Kidney (tissue), 14 donors: ENCODE measurements around the gene PCDH9. TPM values are rescaled to one million over a fixed set of nuclear protein-coding genes. Genes with fewer than 3 reads are reported as not detected.

ENCODE experiments used
- DNase-seq, 5 donors: peaks; one replicate each; pipeline ENCODE4 v3.0.0-alpha.2; 2013 to 2020
- FAIRE-seq: peaks from 2 replicates; lab custom pipeline; 2012; peaks lifted over from hg19 to GRCh38; lab: Jason Lieb, UNC
- H3K27ac ChIP-seq, 2 donors: one replicate each; pipeline ENCODE4 v1.7.0; 2013; ENCODE audit warnings: low read depth in 2 of 2, low read length in 2 of 2, inconsistent platforms in 1 of 2
- H3K27me3 ChIP-seq: one replicate; pipeline ENCODE4 v1.7.1; 2013; ENCODE audit warnings: low read length, inconsistent platforms; ENCODE audit not compliant: control insufficient read depth, insufficient read depth
- H3K36me3 ChIP-seq, 3 donors: one replicate each; pipeline versions ENCODE4 v1.7.0 to v1.7.1; 2013; ENCODE audit warnings: low read length in 3 of 3, control low read depth in 1 of 3, inconsistent platforms in 1 of 3; ENCODE audit not compliant: insufficient read depth in 3 of 3, control insufficient read depth in 2 of 3
- H3K4me1 ChIP-seq, 3 donors: one replicate each; pipeline versions ENCODE4 v1.7.0 to v1.7.1; 2013; ENCODE audit warnings: low read length in 3 of 3, inconsistent platforms in 1 of 3, low read depth in 1 of 3; ENCODE audit not compliant: control insufficient read depth in 2 of 3, insufficient read depth in 2 of 3
- H3K4me3 ChIP-seq, 3 donors: one replicate each; pipeline versions ENCODE4 v1.7.0 to v1.8.1; 2013; ENCODE audit warnings: low read length in 3 of 3, control low read depth in 1 of 3, inconsistent platforms in 1 of 3
- H3K9ac ChIP-seq, 3 donors: one replicate each; pipeline versions ENCODE4 v1.7.0 to v1.7.1; 2013; ENCODE audit warnings: low read length in 3 of 3, control low read depth in 1 of 3, inconsistent platforms in 1 of 3
- H3K9me3 ChIP-seq, 3 donors: one replicate each; pipeline versions ENCODE4 v1.7.0 to v1.7.1; 2013; ENCODE audit warnings: low read length in 3 of 3, control low read depth in 1 of 3, inconsistent platforms in 1 of 3; ENCODE audit not compliant: control insufficient read depth in 2 of 3, insufficient read depth in 1 of 3
- intact Hi-C: fragments of 100-400 bp; cut with DNase I; formaldehyde crosslinking; loops from one replicate; pipeline ENCODE4 v1.11.1; 2022
- polyA plus RNA-seq: library from polyadenylated mRNA; stranded (reverse); fragments of 350-450 nt; fragmentation: Illumina TruSeq; extraction: RNeasy Lipid Tissue Mini Kit (QIAGEN cat#74804); gene quantifications from one replicate; pipeline ENCODE4 v1.2.3, GENCODE V29; 2014; ENCODE audit warnings: low read depth, low replicate concordance; ENCODE audit not compliant: insufficient read depth
- total RNA-seq: library from RNA; stranded (reverse); fragmentation: NEBNext Ultra II Directional; extraction: Animal tissue kit (Norgen Biotek cat#: 25700); gene quantifications from one replicate; pipeline ENCODE4 v1.2.1, GENCODE V29; 2021
- TF ChIP-seq, protein P1 (sequence below): IDR thresholded peaks from 3 replicates; pipeline ENCODE4 v1.5.1; 2012; ENCODE audit warnings: mild to moderate bottlenecking, moderate library complexity, borderline replicate concordance; ENCODE audit not compliant: insufficient read depth; ENCODE audit errors: extremely low read depth
- donor health status: control.
- donor health status: control.
- donor health status: control.
- donor health status: control.
- donor health status: control.
- donor health status: DM: yes; HTN: yes; CAD: no.
- donor health status: Normal renal cell carcinoma (clear cell type).

PCDH9 gene
- total and polyA plus RNA-seq, 2 donors from 2014 or later = 1.6 to 9.5 TPM

DNA sequence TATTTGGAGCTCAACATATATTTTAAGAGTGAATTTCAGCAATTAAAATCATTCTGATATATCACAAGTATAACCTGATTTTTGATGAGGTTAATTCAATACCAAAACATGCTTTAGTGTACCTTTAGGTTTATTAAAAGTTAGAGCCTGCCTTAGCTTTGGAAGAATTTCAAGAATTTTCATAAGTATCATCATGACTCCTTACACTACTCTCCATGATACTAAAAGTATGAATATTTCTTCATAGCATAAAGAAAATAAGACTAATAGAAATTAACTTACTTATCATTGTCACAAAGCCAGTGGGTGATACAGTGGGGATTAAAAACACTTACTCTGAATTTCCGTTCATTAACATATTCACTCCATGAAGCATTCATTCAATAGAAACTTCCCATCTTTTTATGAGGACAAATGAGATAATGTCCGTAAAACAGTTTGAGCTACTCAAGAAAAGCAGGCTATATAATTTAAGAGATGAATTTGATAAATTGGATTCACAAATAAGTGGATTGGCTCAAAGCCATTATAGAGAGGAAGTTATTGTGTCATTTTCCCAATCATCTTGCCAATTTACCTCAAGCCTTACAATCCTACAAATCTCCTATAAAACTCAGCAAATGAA is 214.0 kb downstream of the PCDH9 start:
- no peak overlapping the region for H3K4me3 ChIP-seq
- H3K9me3 ChIP-seq = no peaks in the 10 kb centered on the region
- no peaks in the 10 kb centered on the region for H3K36me3 ChIP-seq
- no peak overlapping the region for H3K9ac ChIP-seq
- no peaks in the 10 kb centered on the region for H3K4me1 ChIP-seq
- TF ChIP-seq, protein P1, sequence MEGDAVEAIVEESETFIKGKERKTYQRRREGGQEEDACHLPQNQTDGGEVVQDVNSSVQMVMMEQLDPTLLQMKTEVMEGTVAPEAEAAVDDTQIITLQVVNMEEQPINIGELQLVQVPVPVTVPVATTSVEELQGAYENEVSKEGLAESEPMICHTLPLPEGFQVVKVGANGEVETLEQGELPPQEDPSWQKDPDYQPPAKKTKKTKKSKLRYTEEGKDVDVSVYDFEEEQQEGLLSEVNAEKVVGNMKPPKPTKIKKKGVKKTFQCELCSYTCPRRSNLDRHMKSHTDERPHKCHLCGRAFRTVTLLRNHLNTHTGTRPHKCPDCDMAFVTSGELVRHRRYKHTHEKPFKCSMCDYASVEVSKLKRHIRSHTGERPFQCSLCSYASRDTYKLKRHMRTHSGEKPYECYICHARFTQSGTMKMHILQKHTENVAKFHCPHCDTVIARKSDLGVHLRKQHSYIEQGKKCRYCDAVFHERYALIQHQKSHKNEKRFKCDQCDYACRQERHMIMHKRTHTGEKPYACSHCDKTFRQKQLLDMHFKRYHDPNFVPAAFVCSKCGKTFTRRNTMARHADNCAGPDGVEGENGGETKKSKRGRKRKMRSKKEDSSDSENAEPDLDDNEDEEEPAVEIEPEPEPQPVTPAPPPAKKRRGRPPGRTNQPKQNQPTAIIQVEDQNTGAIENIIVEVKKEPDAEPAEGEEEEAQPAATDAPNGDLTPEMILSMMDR = no peak
- no peaks in the 10 kb centered on the region for H3K27me3 ChIP-seq
- FAIRE-seq = no peak
- intact Hi-C loops = no loop called here
- no peak for DNase-seq
- no peak overlapping the region for H3K27ac ChIP-seq

DNA sequence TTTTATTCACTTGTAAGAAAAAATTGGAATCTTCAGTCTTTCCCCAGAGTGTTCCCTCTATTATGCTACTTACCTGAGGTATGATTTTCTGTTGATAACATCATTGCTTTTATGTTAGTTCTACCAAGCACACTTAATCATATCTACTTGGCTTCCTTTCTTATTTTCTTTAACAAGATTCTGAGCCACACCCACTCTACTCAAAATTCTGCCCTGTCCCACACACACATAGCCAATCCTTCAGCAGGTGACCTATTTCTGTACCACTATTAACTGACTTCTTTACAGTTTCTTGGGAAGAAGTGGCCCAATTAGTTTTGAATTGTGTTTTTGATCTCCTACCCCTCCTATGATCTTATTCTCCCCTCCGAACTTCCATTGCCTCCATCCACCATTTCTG is 215.7 kb downstream of the PCDH9 start:
- H3K4me1 ChIP-seq = no peaks in the 10 kb centered on the region
- no peak overlapping the region for H3K27ac ChIP-seq
- FAIRE-seq (no peak), DNase-seq (no peak)
- H3K36me3 ChIP-seq = no peaks in the 10 kb centered on the region
- H3K4me3 ChIP-seq = no peak overlapping the region
- H3K9ac ChIP-seq = no peak overlapping the region
- H3K9me3 ChIP-seq = no peaks in the 10 kb centered on the region
- no peaks in the 10 kb centered on the region for H3K27me3 ChIP-seq
- TF ChIP-seq, protein P1 = no peak
- intact Hi-C loops = no loop called here

DNA sequence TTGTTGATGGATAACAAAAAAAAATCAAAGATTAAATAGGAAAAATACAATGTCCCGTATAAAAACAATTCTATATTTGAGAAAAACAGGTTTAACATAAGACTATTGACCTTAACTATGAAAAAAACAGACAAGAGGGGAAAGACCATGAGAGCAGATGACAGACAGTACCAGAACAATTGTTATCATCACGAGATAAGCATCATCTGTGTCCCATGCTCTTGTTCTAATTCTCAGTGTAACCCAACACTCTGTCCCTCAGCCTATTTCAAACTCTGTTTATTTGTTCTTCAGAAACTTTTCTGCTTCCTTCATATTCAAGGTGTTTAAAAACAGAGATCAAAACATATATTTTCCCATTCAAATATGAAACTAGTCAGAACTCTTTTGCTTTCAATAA is 216.4 kb downstream of the PCDH9 start:
- H3K36me3 ChIP-seq = no peaks in the 10 kb centered on the region
- H3K4me1 ChIP-seq = no peaks in the 10 kb centered on the region
- no peak overlapping the region for H3K27ac ChIP-seq
- no peaks in the 10 kb centered on the region for H3K27me3 ChIP-seq
- no peaks in the 10 kb centered on the region for H3K9me3 ChIP-seq
- no peak overlapping the region for H3K4me3 ChIP-seq
- DNase-seq = no peak
- TF ChIP-seq, protein P1 = no peak
- FAIRE-seq = no peak
- no peak overlapping the region for H3K9ac ChIP-seq
- intact Hi-C loops = no loop called here
